ENCODE data around the gene ARHGAP27.

DNA sequence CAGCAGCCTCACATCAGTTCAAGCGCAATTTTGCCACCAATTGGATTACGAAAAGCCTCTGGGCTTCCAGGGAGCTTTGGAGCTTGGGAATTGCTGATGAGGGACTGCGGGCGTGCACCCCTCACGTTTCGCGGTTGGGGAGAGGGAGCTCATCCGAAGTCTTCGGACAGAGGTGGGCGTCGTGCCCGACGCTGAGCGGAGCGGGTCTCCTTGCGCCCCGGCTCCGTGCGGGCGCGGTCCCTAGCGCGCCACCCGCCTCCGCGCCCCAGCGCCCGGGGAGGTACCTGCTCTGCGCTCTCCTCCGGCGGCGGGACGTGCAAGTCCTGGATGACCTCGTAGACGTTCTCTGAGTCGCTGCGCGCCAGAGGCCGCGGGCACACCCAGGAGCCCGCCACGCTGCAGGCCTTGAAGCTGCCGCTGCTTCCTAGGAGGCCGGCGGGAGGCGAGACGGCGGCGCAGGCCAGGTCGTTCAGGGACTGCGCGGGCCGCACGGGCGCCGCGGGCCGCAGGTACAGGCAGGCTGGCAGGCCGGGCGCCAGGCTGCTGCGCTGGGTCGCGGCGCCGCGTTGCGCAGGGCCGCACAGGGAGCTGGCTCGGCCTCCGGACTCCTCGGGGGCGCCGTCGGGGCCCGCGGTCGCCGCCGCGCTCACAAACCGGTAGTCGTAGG lies 3.2 kb downstream of the ARHGAP27 start:
- TF ChIP-seq EZH2 (IDR thresholded peaks at IDR 0.05; ENCODE audit: insufficient read depth, low read length) = peak; percentile 83
- TF ChIP-seq, protein P1, sequence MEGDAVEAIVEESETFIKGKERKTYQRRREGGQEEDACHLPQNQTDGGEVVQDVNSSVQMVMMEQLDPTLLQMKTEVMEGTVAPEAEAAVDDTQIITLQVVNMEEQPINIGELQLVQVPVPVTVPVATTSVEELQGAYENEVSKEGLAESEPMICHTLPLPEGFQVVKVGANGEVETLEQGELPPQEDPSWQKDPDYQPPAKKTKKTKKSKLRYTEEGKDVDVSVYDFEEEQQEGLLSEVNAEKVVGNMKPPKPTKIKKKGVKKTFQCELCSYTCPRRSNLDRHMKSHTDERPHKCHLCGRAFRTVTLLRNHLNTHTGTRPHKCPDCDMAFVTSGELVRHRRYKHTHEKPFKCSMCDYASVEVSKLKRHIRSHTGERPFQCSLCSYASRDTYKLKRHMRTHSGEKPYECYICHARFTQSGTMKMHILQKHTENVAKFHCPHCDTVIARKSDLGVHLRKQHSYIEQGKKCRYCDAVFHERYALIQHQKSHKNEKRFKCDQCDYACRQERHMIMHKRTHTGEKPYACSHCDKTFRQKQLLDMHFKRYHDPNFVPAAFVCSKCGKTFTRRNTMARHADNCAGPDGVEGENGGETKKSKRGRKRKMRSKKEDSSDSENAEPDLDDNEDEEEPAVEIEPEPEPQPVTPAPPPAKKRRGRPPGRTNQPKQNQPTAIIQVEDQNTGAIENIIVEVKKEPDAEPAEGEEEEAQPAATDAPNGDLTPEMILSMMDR (IDR thresholded peaks at IDR 0.05; ENCODE audit: insufficient read depth, low read depth, low read length) = no peak
